HG02623 (cell line): ENCODE data around the gene DYNLT4.
A peak's percentile ranks its signal among the peaks of the same experiment; 100 is the strongest.
"Not testable (repeated sequence)": the region's sequence is repeated elsewhere in the genome, so short reads cannot be mapped to it uniquely, and the experiment has no call there.

Source experiments
- ATAC-seq: cut with Tn5 transposase; IDR thresholded peaks from one replicate; pipeline ENCODE4 v1.9.1; 2021; ENCODE audit warnings: moderate library complexity; ENCODE audit not compliant: unreplicated experiment

The DYNLT4 gene

DNA sequence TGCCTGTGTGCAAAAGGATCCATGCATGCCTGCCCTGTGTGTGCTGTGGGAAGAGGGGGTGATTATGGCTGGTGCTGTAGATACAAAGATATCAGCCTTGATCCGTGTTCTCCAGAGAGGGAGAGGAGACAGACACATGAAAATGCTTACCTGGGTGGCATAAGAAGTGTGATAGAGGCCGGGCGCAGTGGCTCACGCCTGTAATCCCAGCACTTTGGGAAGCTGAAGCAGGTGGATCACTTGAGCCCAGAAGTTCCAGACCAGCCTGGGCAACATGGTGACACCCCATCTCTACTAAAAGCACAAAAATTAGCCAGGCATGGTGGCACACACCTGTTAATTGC lies 3.6 kb upstream of the DYNLT4 start:
- not testable (repeated sequence) for ATAC-seq

DNA sequence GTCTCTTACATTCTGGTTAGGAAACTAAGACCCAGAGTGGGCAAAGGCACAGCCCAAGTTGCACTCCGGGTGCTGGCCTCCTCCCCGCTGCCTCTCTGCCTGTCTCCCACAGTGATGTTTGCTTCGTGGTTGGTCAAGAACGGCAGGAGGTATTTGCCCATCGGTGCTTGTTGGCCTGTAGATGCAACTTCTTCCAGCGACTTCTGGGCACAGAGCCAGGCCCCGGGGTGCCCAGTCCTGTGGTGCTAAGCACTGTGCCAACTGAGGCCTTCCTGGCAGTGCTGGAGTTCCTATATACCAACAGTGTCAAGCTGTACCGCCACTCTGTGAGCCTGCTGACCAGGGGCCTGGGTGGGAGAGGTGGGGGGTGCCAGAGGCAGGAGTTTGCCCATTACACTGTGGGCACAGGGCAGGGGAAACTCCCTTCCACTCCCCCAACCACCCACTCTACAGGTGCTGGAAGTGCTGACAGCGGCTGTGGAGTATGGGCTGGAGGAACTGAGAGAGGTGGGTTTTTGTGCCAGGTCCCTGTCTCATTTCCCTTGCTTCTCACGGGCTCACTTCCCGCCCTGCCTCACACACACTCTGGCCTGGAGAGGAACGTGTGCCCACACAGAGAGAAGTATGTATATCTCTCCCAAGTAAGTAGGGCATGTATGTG lies 3.1 kb upstream of the DYNLT4 start:
- ATAC-seq: no peak

DNA sequence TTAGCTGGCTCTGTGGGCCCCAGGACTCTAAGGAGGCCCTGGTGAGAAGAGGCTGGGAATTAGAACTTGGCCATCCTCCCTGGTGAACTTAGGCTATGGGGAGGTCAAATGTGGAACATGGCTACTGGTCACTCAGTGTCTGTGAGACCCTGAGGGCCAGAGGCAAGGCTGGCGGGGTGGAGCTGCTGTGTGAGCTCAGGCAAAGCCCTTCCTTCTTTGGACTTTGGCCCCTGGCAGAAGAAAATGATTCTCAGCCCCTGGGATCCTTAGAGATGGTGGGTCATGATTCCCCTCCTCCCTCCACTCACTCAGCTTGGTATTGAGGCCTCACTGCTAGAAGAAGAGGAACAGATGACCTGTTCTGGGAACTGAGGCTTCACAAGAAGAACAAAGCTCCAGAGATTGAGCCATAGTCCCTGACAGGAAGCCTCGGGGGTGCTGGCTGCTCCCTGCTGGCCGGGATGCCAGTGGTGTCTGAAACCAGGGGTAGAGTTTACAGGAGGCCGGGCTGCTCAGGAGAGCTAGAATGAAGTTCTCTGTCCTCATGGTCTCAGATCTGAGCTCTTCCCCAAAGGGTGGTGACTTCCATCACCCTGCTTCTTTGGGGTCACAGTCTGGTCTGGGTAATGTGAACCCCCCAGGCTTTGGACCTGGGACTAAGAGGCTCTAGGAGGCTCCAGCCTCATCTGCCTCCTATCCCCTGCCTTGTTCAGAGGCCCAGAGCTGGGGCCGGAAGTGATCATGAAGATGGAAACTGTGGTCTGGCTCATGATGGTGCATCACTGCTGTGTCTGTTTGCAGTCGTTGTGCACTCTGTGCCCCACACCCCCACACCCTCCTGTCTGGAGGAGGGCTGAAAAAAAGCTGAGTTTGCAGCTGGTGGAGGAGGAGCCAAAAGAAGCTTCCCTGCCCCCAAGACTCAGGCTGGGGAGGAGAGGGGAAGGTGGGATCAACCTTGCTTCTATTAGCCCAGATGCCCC lies 2.1 kb upstream of the DYNLT4 start:
- ATAC-seq: peak; percentile 41

DNA sequence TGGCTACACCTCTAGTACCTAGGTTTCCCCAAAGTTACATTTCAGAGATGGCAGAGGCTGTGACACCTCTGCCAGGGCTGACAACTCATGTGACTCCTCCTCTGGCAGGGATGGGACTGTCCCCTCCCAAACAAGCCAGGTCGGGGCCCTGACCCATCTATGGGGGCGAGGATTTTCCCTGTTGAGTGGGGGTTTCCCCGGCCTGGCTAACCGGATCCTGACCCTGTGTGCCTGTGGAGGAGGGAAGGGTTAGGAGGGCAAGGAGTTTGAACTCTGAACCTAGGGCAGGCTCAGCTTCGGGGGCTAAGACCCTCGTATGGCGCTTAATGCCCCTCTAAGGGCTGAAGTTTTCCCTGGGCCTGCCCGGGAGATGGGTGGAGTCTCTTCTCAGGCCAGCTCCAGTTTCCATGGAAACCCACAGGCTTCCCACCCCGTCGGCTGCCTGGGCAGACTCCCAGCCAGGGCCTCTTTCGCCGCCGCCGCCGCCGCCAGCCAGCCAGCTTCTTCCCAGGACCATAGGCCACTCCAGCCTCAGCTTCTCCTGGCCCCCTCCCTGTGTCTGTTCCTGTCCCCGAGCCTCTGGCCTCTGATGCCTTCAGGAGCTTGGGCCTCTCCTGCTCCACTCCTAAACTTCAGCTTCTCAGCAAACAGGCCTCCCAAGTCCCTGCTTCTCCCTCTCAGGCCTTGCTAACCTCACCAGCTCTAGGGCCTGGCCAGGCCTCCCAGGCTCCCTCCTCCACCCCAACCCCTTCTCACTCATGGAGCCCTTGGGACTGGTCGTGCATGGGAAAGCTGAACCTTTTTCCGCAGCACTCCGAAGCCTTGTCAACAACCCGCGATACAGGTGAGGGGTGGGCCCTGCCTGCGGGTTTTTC lies 1.1 kb upstream of the DYNLT4 start, which contains the start of gene BTBD19:
Gene BTBD19 (plus strand): TSS at position 461 of the 875 bp plus-strand sequence. CDS start 298 bp downstream, at position 759.
- no peak for ATAC-seq

DNA sequence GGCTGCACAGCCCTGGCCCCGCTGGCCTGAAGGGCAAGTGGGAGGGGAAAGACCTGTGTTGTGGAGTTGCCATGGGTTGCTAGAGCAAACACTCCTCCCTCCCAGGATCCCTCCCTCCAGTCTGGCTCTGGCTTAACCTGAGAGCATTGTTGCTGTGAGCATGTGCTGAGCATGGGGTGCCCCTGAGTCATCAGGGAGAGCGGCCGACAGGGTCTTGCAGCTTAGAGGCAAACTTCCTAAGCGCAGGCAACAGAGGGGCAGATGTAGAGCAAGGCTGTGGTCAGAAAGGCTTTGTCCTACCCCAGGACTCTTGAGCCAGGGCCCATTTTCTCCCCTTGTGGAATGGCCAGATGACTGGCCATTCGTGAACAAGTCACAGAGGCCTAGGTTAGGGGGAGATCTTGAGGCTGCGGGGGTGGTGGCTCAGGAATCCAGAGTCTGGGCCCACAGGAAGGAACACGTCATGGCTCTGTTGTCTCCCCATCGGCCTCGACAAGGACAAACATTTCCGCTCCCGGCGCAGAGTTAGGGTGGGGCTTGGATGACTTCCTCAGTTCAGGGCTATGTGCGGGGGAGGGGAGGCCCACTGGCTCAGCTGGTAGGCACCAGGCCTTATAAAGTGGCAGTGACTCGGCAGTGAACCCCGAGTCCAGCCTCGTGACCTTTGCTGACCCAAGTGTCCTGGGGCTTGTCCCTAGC lies 362 bp upstream of the DYNLT4 start:
- ATAC-seq: no peak

DNA sequence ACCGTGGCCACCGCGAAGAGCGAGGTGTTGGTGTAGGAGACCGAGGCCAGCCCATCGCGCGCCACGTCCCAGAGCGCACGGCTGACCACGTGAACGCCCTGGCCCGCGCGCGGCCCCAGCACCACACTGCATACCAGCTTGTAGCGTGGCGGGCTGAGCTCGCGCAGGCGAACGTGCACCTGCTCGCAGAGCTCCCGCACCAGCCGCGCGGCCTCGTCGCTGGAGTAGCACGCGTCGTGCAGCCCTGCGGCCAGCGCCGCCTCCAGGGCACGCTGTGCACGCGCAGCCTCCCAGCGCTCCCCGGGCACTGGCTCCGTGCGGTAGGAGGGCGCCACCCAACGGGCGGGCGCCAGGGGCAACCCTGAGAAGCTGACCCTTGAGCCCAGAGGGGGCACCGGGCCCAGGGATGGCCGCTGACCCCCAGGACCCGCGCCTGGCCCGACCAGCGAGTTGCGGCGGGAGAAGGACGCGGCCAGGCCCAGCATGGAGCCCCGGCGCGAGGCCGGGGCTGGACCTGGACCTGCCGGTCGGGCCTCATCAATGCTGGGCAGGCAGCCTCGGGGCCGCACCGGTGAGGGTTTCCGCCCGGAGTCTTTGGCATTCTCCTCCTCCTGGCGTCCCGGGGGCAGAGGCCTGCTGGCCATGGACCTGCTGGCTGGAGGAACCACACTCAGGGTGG lies 987 bp downstream of the DYNLT4 start:
- ATAC-seq: no peak

DNA sequence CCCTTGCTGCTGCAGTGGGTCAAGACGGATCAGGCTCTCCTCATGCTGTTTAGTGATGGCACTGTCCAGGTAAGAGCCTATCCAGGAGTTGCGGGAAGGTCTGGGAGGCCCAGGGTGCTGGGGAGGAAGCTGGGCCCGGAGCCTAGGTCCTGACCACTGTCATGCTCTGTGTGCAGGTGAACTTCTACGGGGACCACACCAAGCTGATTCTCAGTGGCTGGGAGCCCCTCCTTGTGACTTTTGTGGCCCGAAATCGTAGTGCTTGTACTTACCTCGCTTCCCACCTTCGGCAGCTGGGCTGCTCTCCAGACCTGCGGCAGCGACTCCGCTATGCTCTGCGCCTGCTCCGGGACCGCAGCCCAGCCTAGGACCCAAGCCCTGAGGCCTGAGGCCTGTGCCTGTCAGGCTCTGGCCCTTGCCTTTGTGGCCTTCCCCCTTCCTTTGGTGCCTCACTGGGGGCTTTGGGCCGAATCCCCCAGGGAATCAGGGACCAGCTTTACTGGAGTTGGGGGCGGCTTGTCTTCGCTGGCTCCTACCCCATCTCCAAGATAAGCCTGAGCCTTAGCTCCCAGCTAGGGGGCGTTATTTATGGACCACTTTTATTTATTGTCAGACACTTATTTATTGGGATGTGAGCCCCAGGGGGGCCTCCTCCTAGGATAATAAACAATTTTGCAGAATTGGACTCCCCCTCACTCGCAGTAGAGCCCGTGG lies 1.7 kb downstream of the DYNLT4 start:
- no peak for ATAC-seq

DNA sequence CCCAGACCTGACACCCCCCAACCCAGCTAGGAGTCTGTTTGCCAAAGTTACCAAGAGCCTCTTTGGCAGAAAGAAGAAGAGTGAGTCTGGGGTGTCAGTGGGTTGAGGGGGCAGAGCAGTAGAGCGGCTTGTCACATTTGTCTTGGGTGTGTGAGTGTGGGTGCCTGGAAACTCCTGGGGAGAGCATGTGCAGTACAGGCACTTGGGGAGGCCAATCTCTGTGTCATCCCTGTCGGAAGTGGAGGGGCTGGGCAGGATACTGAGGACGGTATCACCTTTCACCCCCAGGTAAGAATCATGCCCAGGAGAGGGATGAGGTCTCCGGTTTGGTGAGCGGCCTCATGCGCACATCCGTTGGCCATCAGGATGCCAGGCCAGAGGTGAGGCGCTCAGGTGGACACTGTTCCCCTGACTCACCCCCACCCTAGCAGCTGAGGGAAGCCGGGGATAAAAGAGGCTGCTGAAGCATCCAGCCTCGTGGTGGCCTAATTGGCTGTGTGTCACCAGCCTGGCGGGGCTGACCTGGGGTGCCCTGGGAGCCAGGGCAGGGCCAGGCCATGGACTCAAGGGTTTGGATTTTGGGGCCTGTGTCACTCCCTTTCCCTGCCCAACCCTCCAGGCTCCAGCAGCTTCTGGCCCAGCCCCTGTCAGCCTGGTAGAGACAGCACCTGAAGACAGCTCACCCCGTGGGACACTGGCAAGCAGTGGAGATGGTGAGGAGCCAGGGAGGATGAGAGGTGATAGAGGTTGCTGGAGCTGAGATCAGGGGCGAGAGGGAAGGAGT lies 3.6 kb downstream of the DYNLT4 start:
- ATAC-seq: no peak

DNA sequence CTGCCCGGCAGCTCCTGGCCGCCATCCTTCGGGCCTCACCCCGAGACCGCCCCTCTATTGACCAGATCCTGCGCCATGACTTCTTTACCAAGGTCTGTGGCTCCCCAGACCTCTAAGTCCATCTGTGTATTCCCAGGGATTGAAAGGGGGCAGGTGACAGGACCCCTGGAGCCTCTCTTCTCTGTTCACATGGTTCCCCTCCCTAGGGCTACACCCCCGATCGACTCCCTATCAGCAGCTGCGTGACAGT lies 4.2 kb downstream of the DYNLT4 start:
- no peak for ATAC-seq

DNA sequence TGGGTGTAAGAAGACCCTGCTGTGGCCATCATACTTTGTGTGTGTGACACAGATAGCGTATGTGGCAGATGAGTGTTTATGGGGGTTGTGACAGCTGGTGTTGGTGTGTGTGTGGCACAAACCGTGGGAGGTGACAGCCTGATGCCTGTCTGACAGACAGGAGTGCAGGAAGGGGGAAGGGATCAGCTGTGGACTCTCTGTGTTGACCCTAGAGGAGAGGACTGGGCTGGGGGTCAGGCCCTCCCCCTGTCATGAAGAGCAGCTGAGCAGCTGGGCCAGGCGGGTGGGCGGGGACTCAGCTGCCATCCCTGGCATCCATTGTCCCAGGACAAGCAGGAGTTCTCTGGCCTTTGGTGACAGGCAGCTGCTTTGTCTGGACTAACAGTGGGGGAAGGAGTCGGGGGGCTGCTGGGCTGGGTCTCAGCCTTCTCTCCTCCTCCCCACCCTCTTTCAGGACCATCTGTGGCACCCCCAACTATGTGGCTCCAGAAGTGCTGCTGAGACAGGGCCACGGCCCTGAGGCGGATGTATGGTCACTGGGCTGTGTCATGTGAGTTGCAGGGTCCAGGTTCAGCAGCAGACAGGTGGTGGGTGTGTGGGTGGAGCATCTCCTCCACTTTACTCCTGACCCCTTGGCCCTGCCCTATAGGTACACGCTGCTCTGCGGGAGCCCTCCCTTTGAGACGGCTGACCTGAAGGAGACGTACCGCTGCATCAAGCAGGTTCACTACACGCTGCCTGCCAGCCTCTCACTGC lies 4.7 kb downstream of the DYNLT4 start:
- no peak for ATAC-seq

DNA sequence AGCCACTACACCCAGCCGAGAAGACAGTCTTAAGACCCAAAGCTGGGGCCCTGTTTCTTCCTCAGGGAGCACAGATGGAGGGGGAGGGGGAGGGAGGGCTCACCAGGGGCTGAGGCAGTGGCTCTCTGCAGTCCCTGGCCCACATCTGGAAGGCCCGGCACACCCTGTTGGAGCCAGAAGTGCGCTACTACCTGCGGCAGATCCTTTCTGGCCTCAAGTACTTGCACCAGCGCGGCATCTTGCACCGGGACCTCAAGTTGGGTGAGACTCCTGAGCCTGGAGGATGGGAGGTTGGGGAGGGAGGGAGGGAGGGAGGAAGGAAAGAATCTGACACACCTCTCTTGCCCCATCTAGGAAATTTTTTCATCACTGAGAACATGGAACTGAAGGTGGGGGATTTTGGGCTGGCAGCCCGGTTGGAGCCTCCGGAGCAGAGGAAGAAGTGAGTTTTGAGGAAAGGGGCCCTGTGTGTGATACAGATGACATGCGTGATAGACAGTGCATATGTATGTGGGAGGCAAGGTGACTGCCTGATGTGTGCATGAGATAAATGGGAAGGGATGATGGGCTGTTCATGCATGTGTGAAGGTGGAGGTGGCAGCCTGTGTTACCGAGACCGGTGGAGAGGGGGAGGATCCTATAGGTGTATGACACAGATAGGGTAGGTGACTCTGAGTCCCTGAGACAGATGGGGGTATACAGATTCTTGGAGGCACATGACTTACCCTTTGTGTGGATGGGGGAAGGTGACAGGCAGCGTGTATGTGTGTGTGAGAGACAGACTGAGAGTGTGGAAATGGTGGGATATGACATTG lies 5.5 kb downstream of the DYNLT4 start:
- no peak for ATAC-seq

DNA sequence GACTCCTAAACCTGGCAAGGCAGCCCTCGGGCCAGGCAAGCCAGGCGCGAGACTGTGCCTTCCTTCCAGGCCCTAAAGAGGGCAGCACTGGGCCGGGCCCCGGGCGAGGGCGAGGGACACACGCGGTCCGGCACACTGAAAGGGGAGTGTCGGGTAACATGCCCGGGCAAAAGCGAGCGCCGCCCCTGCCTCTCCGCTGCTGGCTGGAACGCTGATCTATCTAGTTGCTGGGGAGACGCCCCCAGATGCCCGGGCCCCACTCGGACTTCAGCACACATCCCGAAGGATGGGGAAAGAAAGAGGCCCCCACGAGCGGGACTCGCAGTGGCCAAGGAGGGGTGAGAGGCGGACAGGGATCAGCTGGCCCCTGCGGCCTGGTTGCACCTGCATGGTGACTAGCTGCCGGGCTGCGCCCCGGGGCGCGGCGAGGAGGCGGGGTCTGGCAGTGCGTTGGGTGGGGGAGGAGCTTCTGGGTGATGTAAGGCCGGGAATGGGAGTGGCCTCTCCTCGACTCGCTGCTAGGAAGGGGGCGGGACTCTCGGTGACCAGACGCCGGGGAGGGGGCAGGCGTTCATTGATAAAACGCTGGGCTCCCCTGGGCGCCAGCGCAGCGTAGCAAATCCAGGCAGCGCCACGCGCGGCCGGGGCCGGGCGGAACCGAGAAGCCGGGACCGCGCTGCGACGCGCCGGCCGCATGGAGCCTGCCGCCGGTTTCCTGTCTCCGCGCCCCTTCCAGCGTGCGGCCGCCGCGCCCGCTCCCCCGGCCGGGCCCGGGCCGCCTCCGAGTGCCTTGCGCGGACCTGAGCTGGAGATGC lies 7.2 kb downstream of the DYNLT4 start, which contains the start of gene PLK3:
Gene PLK3 (plus strand): TSS at position 608 of the 815 bp plus-strand sequence. CDS start 87 bp downstream, at position 695.
- peak; percentile 79 for ATAC-seq

DNA sequence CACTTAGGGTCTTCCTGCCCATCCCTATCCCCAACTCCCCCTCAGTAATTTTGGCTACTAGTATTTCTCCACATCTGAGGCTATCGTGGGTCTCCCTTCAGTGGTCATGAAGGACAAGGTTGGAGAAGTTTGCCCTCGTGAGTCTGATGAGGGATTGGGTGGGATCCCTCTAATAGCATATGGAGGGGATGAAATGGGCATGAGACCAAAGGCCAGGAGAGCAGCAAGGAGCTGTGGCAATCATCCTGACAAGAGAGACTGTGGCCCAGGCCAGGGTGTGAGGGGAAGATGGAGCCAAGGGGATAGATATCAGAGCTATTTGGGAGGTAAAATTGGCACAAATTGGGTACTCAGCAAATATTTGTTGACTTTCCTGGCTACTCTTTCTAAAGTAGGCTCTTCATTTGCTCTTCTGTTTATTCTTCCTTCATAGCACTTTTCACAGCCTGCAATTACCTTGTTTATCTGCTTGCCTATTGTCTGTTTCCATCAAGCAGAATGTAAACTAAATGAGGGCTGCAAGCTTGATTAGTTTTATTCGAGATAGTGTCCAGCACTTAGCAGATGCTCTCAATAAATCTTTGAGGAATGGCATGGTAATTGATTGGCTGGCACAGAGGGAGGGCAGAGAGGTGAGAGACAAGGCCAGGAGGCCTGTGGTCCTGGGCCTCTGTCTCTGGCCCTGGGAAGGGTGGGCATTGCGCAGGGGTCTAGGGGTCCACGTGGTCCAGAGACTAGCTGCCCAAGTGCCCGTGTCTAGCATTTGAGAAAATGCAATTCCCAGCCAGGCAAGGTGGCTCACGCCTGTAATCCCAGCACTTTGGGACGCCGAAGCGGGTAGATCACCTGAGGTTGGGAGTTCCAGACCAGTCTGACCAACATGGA lies 8.4 kb downstream of the DYNLT4 start:
- no peak for ATAC-seq

DNA sequence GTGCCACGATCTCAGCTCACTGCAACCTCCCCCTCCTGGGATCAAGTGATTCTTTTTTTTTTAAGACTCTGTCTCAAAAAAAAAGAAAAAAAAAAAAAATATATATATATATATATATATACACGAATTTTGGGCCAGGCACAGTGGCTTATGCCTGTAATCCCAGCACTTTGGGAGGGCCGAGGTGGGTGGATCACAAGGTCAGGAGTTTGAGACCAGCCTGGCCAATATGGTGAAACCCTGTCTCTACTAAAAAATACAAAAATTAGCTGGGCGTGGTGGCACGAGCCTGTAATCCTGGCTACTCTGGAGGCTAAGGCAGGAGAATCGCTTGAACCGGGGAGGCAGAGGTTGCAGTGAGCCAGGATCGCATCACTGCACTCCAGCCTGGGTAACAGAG lies 9.3 kb downstream of the DYNLT4 start:
- not testable (repeated sequence) for ATAC-seq

DNA sequence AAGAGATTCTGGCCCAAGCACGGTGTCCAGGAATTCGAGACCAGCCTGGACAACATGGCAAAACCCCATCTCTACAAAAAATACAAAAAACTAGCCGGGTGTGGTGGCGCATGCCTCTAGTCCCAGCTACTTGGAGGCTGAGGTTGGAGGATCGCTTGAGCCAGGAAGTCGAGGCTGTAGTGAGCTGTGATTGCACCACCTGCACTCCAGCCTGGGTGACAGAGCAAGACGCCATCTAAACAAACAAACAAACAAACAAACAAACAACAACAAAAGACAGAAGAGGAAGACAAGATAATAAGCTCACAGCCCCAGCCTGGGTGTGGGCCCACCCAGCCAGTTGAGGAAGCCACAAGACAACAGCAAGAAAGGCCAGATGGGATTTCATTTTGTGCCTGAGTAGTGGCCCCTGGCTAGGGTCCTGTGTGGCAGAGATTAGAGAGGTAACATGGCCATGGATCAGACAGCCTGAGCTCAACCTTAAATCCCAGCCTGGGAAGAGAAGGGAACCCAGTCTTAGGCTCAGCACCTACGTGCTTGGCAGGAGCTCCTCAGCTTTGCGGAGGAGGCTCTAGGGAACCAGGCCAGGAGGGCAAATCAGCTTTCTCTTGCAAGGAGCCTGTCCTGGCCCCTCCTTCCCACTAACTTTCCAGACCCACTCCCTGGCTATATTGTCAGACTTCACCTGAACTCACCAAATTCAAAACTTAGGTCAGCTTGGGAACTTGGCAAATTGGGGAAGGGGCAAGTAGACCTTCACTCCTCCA lies 14.2 kb downstream of the DYNLT4 start:
- no peak for ATAC-seq
